Esophagus squamous epithelium (tissue), 4 donors: Measurements from ENCODE around the gene TTC28.

Experiments used
- CTCF ChIP-seq, 6 experiments: fragments of 450-650 bp in 4 of 6; fragments of 200-600 bp in 2 of 6; sonication (generic) in 2 of 6; IDR thresholded peaks; one replicate each; pipeline ENCODE4 v1.5.1; 2016 to 2019; ENCODE audit warnings: antibody characterized with exemption in 6 of 6, mild to moderate bottlenecking in 4 of 6, moderate library complexity in 4 of 6
- POLR2A ChIP-seq, 4 donors: fragments of 450-650 bp; IDR thresholded peaks; one replicate each; pipeline ENCODE4 v1.6.1; 2017; ENCODE audit warnings: antibody characterized with exemption in 4 of 4, mild to moderate bottlenecking in 4 of 4, moderate library complexity in 3 of 4

GRCh38 chr22:28148816-28149465, 530.7 kb downstream of the TTC28 start:
- TF ChIP-seq CTCF (IDR thresholded peaks at IDR 0.05) (no peak), POLR2A (IDR thresholded peaks at IDR 0.05) (no peak)
